Hepatocyte (in vitro differentiated cells): ENCODE measurements around the gene ACTR1A.

ENCODE experiments used
- EZH2 ChIP-seq: fragments of 200-600 bp; sonication (generic); IDR thresholded peaks from 2 replicates; pipeline ENCODE4 v1.6.1; 2016; ENCODE audit warnings: antibody characterized with exemption, mild to moderate bottlenecking, borderline replicate concordance
- EZH2phosphoT487 ChIP-seq: fragments of 200-600 bp; sonication (generic); IDR thresholded peaks from one replicate; pipeline ENCODE4 v1.6.1; 2018; ENCODE audit warnings: antibody characterized with exemption, mild to moderate bottlenecking, low read depth, moderate library complexity; ENCODE audit not compliant: unreplicated experiment, severe bottlenecking
- TF ChIP-seq, protein P1 (sequence below): fragments of 200-600 bp; sonication (generic); IDR thresholded peaks from 2 replicates; pipeline ENCODE4 v1.5.1; 2016; ENCODE audit warnings: antibody characterized with exemption, mild to moderate bottlenecking; ENCODE audit not compliant: poor library complexity

DNA sequence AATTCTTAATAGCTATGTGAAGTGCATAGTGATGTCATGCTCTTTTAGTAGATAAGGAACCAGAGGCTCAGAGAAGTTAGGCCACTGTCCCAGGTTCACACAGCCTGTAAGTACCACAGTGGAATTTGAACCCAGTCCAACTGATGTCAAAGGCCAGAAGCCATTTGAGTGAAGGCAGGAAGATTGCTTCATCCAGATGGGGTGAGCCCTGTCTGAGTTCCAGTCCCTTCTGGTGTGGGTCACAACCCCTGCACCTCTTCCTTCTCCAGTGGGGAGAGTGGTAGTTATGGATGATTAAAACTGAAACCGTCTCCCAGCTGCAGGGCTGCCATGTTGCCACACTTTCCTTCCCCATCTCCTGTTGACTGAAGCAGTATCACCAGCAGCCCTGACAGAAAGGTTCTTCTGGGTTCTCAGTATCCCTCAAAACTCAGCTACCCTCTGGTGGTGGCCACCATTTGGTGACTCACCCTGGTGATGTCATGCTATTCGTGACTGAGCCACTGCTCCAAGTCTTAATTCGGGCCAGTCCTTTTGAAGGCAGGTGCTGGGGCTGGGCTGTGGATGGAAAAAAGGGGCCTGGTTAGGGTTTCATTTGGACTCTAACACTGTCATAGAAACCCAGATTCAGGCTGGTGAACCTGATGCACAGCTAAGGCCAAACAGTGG, 49.7 kb downstream of the ACTR1A start:
- TF ChIP-seq, protein P1, sequence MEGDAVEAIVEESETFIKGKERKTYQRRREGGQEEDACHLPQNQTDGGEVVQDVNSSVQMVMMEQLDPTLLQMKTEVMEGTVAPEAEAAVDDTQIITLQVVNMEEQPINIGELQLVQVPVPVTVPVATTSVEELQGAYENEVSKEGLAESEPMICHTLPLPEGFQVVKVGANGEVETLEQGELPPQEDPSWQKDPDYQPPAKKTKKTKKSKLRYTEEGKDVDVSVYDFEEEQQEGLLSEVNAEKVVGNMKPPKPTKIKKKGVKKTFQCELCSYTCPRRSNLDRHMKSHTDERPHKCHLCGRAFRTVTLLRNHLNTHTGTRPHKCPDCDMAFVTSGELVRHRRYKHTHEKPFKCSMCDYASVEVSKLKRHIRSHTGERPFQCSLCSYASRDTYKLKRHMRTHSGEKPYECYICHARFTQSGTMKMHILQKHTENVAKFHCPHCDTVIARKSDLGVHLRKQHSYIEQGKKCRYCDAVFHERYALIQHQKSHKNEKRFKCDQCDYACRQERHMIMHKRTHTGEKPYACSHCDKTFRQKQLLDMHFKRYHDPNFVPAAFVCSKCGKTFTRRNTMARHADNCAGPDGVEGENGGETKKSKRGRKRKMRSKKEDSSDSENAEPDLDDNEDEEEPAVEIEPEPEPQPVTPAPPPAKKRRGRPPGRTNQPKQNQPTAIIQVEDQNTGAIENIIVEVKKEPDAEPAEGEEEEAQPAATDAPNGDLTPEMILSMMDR: no peak
- TF ChIP-seq EZH2 (no peak), EZH2phosphoT487 (no peak)
